HUES48 (cell line): ENCODE data around the gene ATF7.
A peak's percentile ranks its signal among the peaks of the same experiment; 100 is the strongest.

Source experiments
- H3K27ac ChIP-seq: one replicate; pipeline ENCODE4 v1.7.0; 2013; ENCODE audit warnings: low read depth, low read length, inconsistent platforms
- H3K27me3 ChIP-seq: 2 replicates; pipeline ENCODE4 v1.6.1; 2013; ENCODE audit warnings: mild to moderate bottlenecking, low read length; ENCODE audit not compliant: control insufficient read depth, insufficient read depth
- H3K36me3 ChIP-seq: 2 replicates; pipeline ENCODE4 v1.6.1; 2013; ENCODE audit warnings: low read length; ENCODE audit not compliant: control insufficient read depth, insufficient read depth
- H3K4me1 ChIP-seq: 2 replicates; pipeline ENCODE4 v1.6.1; 2013; ENCODE audit warnings: mild to moderate bottlenecking, low read length; ENCODE audit not compliant: control insufficient read depth, insufficient read depth
- H3K4me3 ChIP-seq: 2 replicates; pipeline ENCODE4 v1.5.1; 2013; ENCODE audit warnings: mild to moderate bottlenecking, low read depth, low read length
- H3K9ac ChIP-seq: 2 replicates; pipeline ENCODE4 v1.6.1; 2013; ENCODE audit warnings: mild to moderate bottlenecking, low read depth, low read length, moderate library complexity
- H3K9me3 ChIP-seq: 2 replicates; pipeline ENCODE4 v1.6.1; 2013; ENCODE audit warnings: low read length; ENCODE audit not compliant: control insufficient read depth, insufficient read depth

The ATF7 gene

DNA sequence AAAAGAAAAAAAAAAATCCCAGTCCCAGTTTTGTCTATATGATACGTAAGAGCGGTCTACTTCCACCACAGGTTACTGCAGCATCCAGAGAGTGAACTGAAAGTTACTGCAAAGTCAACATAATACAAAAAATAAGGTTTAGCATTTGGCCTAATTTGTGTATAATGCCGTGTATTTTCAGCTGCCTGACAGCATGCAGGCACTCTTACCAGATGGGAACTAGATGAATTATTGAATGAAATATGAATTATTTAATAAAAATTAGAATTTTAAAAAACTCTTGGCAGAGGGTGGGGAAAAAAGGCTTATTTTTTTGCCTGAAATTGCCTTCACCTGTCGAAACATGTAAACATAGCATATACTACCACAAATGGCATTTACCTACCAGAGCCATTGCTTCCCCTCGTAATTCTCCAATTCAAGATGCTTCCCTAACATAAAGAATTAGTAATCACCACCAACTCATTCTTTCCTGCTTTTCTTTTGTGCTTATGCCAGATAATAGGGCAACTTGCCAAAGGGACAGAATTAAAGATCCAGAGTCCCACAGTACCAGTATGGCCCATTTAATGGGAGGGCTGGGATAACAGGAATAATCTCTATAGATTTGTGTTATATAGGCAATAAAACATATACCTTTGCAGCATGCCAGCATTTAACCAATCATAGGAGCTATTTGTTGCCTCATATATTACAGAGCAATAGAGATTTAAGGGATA lies 31.1 kb downstream of the ATF7 start:
- Histone ChIP-seq H3K4me1 (peaks cover 15% of the 10 kb centered on the region; the same call in 1 of the 2 replicates), H3K27me3 (no peaks in the 10 kb centered on the region), H3K4me3 (no peak overlapping the region), H3K36me3 (no peaks in the 10 kb centered on the region), H3K9ac (no peak overlapping the region), H3K27ac (no peak overlapping the region), H3K9me3 (no peaks in the 10 kb centered on the region)

DNA sequence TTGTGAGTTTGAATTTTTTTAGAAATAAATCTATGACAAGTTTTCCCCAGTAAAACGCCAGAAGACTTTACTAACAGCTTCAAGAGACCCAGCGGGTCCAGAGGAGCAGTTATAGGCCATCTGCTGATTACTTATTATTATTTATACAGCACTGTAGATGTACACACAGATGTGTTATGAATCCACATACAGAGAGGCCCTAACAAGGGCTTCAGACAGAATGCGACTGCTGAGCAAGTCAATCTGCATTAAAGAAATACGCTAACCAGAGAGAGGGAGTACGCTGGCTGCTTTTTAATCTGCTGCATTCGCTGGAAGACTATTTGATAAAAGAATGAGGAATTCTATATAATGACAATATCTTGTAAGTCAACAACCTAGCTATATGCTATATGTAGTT lies 32.5 kb downstream of the ATF7 start:
- H3K27me3 ChIP-seq: no peaks in the 10 kb centered on the region

DNA sequence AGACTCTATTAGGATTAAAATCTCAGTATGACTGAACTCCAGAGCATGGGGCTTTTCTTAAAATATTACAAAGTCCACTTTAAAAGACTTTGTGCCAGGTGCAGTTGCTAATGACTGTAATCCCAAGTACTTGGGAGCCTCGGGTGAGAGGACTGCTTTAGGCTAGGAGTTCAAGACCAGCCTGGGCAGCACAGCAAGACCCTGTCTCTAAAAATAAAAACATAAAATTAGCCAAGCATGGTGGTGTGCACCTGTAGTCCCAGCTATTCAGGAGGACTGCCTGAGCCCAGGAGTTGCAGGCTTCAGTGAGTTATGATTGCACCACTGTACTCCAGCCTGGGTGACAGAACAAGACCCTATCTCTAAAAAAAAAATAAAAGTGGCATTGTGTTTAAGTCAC lies 33.2 kb downstream of the ATF7 start:
- no peaks in the 10 kb centered on the region for H3K36me3 ChIP-seq
- H3K9ac ChIP-seq: no peak overlapping the region
- no peak overlapping the region for H3K27ac ChIP-seq
- H3K4me1 ChIP-seq: peaks cover 15% of the 10 kb centered on the region; the same call in 1 of the 2 replicates
- no peaks in the 10 kb centered on the region for H3K9me3 ChIP-seq
- H3K4me3 ChIP-seq: no peak overlapping the region
- H3K27me3 ChIP-seq: no peaks in the 10 kb centered on the region

More for the DNA sequence above, 32.5 kb downstream of the ATF7 start:
- Histone ChIP-seq H3K27ac (no peak overlapping the region), H3K36me3 (no peaks in the 10 kb centered on the region), H3K9me3 (no peaks in the 10 kb centered on the region), H3K9ac (no peak overlapping the region), H3K4me3 (no peak overlapping the region), H3K4me1 (peaks cover 15% of the 10 kb centered on the region; the same call in 1 of the 2 replicates)

DNA sequence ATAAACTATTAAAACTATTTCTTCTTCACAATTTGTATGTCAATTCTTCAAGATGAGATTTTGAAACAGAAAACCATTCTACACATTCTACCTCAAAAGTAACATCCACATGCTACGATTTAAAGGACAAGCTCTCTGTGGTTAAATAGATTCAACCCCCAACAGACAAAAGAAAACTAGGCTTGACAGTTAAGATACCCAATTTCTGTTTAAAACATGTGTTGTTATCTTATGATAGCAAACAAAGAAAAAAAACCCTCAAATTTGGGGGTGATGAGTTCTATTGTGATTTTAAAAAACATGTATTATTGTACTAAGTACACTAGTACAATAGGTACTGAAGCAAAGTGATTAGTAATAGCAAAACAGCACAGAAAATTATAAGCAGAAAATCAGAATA lies 33.8 kb downstream of the ATF7 start:
- H3K4me1 ChIP-seq: peaks cover 15% of the 10 kb centered on the region; the same call in 1 of the 2 replicates
- H3K27me3 ChIP-seq: no peaks in the 10 kb centered on the region
- no peak overlapping the region for H3K9ac ChIP-seq
- no peak overlapping the region for H3K27ac ChIP-seq
- H3K9me3 ChIP-seq: no peaks in the 10 kb centered on the region
- H3K36me3 ChIP-seq: no peaks in the 10 kb centered on the region
- H3K4me3 ChIP-seq: no peak overlapping the region

DNA sequence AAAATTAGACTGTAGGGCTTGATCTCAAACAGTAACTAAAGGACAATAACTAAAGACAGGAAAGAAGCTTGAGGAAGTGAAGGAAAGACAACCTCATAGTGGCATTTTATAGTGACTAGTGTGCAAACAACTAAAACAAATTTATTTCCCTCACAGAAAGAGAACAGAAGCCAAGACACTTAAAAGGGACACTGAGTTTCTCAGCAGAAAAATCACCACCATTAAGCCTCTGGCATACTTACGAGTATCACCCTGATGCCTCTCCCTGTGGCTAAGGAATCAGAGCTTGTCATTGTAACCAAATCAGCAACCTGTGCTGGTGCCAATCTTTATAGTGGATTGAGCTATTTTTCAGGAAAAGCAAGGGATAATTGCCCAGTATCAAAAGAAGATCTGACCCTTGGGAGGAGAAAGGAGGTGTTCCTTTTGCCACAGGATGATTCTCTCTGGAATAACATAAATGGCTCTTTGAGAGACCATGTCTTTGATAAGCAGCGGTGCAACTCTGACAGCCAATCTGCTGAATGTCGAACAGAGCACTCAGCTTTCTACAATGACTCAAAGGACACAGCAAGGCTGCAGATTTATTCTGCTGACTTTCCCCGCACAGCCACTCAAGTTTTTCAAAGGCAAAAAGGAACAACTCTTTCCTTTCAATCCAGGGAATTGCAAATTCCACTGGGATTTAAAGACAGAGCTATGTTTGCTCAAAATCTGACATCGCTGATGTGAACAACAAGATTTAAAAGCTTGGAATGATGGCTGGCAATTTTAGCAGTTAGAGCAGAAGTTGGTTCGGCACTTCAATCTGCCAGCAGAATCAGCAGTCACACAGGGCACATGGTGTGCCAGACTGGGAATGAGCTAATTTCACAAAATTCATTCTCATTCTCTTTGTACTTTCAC lies 34.6 kb downstream of the ATF7 start:
- Histone ChIP-seq H3K4me1 (peaks cover 15% of the 10 kb centered on the region; the same call in 1 of the 2 replicates), H3K9ac (no peak overlapping the region), H3K4me3 (no peak overlapping the region), H3K27me3 (no peaks in the 10 kb centered on the region), H3K36me3 (no peaks in the 10 kb centered on the region), H3K9me3 (no peaks in the 10 kb centered on the region), H3K27ac (peak overlapping the region; percentile 2)

DNA sequence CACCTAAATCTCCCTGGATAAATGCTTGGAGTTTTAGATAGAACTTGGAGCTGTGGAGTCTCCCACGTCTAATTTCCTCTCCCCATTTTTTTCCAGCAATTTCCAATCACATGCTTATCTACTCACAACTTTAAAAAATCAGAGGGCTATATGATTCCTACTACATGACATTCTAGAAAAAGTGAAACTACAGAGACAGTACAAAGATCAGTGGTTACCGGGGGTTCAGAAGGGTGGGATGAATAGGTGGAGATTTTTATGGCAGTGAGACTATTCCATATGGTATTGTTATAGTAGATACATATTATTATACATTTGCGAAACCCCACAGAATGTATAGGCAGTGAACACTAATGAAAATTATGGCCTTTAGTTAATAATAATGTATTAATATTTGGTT lies 35.5 kb downstream of the ATF7 start:
- H3K4me1 ChIP-seq: peaks cover 15% of the 10 kb centered on the region; the same call in 1 of the 2 replicates
- no peaks in the 10 kb centered on the region for H3K36me3 ChIP-seq
- no peak overlapping the region for H3K27ac ChIP-seq

DNA sequence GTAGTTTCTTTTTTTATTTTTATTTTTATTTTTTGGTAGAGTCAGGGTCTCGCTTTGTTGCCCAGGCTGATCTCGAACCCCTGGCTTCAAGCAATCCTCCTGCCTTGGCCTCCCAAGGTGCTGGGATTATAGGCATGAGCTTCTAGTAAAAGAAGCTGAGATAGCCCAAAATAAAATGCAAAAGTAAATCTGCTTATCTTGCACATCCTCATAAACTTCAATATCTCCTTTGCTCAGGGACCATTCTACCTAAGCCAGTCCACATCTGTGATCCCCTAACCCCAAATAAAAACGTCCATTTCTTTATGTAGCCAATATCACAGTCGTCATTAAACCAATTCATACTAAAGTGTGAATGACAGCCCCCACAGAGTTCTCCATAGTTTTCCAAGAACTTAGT lies 36.3 kb downstream of the ATF7 start:
- no peaks in the 10 kb centered on the region for H3K9me3 ChIP-seq
- no peaks in the 10 kb centered on the region for H3K36me3 ChIP-seq
- H3K4me3 ChIP-seq: no peak overlapping the region
- H3K4me1 ChIP-seq: peaks cover 15% of the 10 kb centered on the region; the same call in 1 of the 2 replicates
- no peaks in the 10 kb centered on the region for H3K27me3 ChIP-seq
- no peak overlapping the region for H3K27ac ChIP-seq
- H3K9ac ChIP-seq: no peak overlapping the region

More for the DNA sequence above, 35.5 kb downstream of the ATF7 start:
- no peak overlapping the region for H3K9ac ChIP-seq
- H3K9me3 ChIP-seq: no peaks in the 10 kb centered on the region
- H3K4me3 ChIP-seq: no peak overlapping the region
- no peaks in the 10 kb centered on the region for H3K27me3 ChIP-seq

DNA sequence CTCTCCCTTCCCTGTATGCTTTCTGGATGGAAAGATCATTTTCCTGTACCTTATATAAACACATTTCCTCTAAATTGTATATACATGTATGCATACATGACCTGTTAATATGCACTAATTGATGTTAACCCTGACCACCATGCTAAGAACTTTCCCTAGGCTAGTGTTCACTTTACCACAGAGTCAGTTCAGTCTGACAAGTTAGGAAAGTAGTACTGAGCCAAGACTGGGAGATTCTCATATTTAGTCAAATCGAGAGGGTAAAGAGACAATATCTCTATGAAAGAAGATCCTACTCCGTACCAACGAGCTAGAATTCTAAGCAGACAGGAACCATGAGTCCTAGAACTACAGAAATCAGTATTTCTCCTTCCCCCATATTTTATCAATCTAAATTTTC lies 36.8 kb downstream of the ATF7 start:
- Histone ChIP-seq H3K27me3 (no peaks in the 10 kb centered on the region), H3K9me3 (no peaks in the 10 kb centered on the region; the same call in 1 of the 2 replicates), H3K9ac (no peak overlapping the region), H3K36me3 (no peaks in the 10 kb centered on the region), H3K4me1 (peaks cover 15% of the 10 kb centered on the region; the same call in 1 of the 2 replicates), H3K4me3 (no peak overlapping the region), H3K27ac (no peak overlapping the region)

DNA sequence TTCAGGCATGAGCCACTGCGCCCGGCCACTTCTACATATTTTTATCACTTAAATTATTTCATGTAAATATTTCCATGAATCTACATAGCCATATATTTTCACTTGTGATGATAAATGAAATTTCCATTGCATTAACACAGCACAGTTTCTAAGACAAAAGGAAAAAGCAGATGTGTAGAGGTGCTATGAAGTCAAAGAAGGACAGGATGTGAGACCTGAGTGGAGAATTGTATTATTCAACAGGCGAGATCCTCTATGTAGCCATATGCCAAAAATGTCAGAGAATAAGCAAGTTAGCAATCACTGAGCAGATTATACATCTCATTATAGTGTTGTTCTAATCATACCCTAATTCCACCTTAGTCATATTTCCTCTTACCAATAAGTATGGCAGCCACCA lies 38.1 kb downstream of the ATF7 start:
- Histone ChIP-seq H3K9me3 (no peaks in the 10 kb centered on the region; the same call in 1 of the 2 replicates), H3K27me3 (no peaks in the 10 kb centered on the region), H3K4me3 (no peak overlapping the region), H3K27ac (no peak overlapping the region), H3K4me1 (peaks cover 15% of the 10 kb centered on the region; the same call in 1 of the 2 replicates), H3K36me3 (no peaks in the 10 kb centered on the region), H3K9ac (no peak overlapping the region)

DNA sequence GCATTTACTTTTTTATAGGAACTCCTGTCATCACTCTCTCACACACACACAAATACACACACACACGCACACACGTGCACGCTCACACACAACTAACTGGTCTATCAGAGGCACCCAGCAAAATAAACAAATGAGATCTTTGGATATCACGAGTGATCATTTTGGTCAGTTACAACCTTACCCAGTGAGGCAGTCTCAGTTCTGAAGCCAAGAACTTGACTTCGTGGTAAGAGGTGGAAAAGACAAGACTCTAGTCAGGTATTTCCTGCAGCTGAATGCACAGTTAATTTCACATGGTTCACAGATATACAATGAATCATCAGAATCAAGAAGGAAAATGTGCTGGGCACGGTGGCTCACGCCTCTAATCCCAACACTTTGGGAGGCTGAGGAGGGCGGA lies 39.4 kb downstream of the ATF7 start:
- Histone ChIP-seq H3K27me3 (no peaks in the 10 kb centered on the region), H3K27ac (no peak overlapping the region), H3K36me3 (no peaks in the 10 kb centered on the region), H3K9ac (no peak overlapping the region), H3K9me3 (no peaks in the 10 kb centered on the region; the same call in 1 of the 2 replicates), H3K4me1 (peaks cover 5% of the 10 kb centered on the region; the same call in 1 of the 2 replicates), H3K4me3 (no peak overlapping the region)
